ENCODE data around the gene SLC49A3.

SLC49A3 gene

DNA sequence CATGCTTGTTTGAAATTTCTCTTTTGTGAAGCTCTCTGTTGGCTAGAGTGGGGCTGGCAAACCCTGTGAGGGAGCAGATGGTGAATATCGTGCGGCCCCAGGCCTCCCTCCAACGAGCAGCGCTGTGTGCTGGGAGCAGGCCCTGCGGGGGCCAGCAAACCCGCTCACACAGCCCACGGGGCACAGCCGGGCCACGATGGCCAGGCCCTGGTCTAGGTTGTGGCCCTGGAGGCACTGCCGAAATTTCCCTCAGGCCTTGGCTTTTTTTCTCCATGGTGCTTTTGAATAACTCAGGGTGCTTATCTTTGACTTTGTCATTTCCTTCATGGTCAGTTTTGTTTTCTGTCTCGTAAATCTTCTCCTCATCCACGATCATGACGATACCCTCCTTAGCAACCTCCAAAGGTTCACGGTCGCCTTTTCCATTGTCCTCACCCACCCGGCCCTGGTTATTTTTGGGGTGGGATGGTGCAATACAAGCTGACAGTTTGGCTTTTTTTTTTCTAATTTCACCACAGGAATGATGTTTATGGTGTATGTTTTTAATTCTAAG, 37.4 kb upstream of the SLC49A3 start:
- peak; percentile 59 for DNase-seq (ENCODE audit: low read depth)
- TF ChIP-seq, protein P1, sequence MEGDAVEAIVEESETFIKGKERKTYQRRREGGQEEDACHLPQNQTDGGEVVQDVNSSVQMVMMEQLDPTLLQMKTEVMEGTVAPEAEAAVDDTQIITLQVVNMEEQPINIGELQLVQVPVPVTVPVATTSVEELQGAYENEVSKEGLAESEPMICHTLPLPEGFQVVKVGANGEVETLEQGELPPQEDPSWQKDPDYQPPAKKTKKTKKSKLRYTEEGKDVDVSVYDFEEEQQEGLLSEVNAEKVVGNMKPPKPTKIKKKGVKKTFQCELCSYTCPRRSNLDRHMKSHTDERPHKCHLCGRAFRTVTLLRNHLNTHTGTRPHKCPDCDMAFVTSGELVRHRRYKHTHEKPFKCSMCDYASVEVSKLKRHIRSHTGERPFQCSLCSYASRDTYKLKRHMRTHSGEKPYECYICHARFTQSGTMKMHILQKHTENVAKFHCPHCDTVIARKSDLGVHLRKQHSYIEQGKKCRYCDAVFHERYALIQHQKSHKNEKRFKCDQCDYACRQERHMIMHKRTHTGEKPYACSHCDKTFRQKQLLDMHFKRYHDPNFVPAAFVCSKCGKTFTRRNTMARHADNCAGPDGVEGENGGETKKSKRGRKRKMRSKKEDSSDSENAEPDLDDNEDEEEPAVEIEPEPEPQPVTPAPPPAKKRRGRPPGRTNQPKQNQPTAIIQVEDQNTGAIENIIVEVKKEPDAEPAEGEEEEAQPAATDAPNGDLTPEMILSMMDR (conservative IDR thresholded peaks at IDR 0.05; ENCODE audit: control insufficient read depth, insufficient read depth, low read depth, low read length): no peak
- no peak overlapping the region for H3K4me3 ChIP-seq (ENCODE audit: control insufficient read depth, low read depth, low read length)

DNA sequence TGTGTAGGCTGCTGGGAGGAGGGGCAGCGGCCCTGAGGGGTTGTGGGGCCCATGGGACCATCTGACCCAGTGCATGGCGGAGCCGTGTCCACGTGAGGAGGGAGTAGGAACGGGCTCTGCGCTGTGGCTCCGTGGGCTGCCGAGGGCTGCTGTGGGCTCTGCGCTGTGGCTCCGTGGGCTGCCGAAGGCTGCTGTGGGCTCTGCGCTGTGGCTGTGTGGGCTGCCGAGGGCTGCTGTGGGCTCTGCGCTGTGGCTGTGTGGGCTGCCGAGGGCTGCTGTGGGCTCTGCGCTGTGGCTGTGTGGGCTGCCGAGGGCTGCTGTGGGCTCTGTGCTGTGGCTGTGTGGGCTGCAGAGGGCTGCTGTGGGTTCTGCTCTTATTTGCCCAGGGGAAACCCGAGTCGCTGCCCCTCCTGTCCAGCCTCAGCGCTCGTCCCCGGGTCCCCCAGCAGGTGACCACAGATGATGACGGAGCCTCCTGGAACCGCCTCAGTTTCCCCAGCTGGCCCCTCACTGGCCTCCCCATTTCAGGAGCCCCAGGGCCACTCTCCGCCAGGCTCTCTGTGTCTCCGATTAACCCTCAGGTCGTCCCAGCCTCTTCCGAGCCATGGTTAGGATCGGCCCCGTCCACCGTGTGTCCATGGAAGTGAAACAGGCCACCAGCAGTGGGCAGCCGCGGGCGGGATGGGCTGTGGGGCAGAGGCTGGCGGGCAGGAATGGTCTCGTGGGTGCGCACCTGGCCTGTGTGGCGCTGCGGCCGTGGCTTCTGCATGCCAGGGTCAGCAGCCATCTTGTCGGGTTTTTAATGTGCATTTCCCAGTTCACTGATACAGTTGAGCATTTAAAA, 36.7 kb upstream of the SLC49A3 start:
- H3K4me3 ChIP-seq (ENCODE audit: control insufficient read depth, low read depth, low read length): no peak overlapping the region
- TF ChIP-seq, protein P1 (conservative IDR thresholded peaks at IDR 0.05; ENCODE audit: control insufficient read depth, insufficient read depth, low read depth, low read length): no peak
- DNase-seq (ENCODE audit: low read depth): no peak

DNA sequence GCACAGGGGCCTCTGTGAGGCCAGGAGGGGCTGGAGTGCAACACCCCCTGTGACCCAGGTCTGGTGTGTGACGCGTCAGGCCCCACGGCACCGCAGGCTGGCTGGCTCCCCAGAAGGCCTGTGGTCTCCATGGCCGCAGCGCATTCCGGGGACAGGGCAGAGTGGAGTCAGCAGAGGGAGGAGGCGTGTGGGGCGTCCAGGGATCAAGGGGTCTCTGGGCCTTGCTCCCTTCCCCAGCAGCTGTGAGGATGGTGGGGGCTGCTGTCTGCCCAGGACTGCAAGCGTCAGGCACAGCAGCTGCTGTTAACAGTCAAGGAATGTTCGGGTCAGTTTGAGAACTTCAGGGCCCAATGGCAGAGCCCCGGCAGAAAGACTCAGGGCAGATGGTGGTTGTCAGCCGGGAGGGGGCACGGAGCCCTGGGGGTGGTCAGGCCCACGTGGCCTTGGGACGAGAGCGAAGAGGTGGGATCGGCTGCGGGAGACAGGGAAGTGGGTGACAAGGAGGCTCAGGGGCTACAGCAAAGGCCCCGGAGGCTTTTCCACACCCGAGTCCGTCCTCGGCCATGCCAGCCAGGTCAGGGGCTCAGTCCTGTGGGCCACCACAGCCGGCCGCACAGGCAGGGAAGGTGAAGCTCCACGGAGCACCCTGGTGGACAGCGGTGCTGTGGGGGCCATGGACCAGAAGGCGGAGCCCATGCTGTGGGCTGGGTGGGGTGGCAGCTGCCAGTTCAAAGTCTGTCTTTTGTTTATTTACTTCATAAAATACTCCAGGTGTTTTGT, 35.0 kb upstream of the SLC49A3 start:
- H3K4me3 ChIP-seq (ENCODE audit: control insufficient read depth, low read depth, low read length): no peak overlapping the region
- no peak for DNase-seq (ENCODE audit: low read depth)
- TF ChIP-seq, protein P1 (conservative IDR thresholded peaks at IDR 0.05; ENCODE audit: control insufficient read depth, insufficient read depth, low read depth, low read length): no peak

DNA sequence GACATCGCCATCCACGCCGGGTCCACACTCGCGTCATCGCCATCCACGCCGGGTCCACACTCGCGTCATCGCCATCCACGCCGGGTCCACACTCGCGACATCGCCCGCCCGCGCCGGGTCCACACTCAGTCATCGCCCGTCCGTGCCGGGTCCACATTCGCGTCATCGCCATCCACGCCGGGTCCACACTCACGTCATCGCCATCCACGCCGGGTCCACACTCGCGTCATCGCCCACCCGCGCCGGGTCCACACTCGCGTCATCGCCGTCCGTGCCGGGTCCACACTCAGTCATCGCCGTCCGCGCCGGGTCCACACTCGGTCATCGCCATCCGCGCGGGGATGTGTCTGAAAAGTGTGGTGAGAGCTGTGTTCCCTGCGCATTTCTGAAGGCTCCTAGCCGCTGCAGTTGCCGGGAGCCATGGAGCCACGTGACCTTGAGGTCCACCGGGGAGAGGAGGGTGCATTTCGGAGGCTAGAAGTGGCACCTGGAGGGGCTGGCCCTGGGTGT, 34.0 kb upstream of the SLC49A3 start:
- TF ChIP-seq, protein P1 (conservative IDR thresholded peaks at IDR 0.05; ENCODE audit: control insufficient read depth, insufficient read depth, low read depth, low read length): no peak
- H3K4me3 ChIP-seq (ENCODE audit: control insufficient read depth, low read depth, low read length): no peak overlapping the region
- DNase-seq (ENCODE audit: low read depth): no peak

DNA sequence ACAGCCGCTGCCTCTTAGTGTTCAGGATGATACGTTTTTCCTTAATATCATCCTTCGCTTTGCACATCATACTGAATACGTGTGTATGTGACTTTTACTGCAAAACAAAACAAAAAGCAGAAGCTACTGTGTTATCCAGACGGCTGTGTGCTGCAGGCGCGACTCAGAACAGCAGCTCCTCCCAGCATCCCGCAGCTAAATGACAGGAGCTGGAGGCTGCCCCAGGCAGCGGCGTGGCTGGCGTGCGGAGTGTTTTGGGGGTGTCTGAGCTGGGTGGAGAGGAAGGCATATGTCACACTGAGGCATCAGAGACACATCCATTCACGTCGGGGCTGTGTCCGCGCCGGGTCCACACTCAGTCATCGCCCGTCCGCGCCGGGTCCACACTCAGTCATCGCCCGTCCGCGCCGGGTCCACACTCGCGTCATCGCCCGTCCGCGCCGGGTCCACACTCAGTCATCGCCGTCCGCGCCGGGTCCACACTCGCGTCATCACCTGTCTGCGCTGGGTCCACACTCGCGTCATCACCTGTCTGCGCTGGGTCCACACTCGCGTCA, 33.3 kb upstream of the SLC49A3 start:
- DNase-seq (ENCODE audit: low read depth): no peak
- TF ChIP-seq, protein P1 (conservative IDR thresholded peaks at IDR 0.05; ENCODE audit: control insufficient read depth, insufficient read depth, low read depth, low read length): no peak
- no peak overlapping the region for H3K4me3 ChIP-seq (ENCODE audit: control insufficient read depth, low read depth, low read length)
